GM12874 (cell line): ENCODE data around the gene CDH2.

Experiments
- CTCF ChIP-seq: IDR thresholded peaks from 2 replicates; pipeline ENCODE4 v1.5.1; 2011; ENCODE audit warnings: low read depth, mild to moderate bottlenecking, control low read depth, low read length, moderate library complexity; ENCODE audit not compliant: insufficient read depth

The CDH2 gene

GRCh38 chr18:28113271-28114029 is 63.5 kb downstream of the CDH2 start:
- no peak for TF ChIP-seq CTCF

GRCh38 chr18:28112056-28112470 is 64.9 kb downstream of the CDH2 start:
- TF ChIP-seq CTCF, result no peak

- TF ChIP-seq CTCF, result no peak
Measured at GRCh38 chr18:28110924-28111323, 66.0 kb downstream of the CDH2 start.

- TF ChIP-seq CTCF, result no peak
Measured at GRCh38 chr18:28109781-28110560, 67.0 kb downstream of the CDH2 start.

GRCh38 chr18:28108814-28109213 is 68.1 kb downstream of the CDH2 start:
- TF ChIP-seq CTCF, result no peak

GRCh38 chr18:28108254-28108653 is 68.7 kb downstream of the CDH2 start:
- no peak for TF ChIP-seq CTCF

GRCh38 chr18:28099237-28099636 is 77.7 kb downstream of the CDH2 start:
- no peak for TF ChIP-seq CTCF
